ENCODE data around the gene TUT4.

The TUT4 gene

DNA sequence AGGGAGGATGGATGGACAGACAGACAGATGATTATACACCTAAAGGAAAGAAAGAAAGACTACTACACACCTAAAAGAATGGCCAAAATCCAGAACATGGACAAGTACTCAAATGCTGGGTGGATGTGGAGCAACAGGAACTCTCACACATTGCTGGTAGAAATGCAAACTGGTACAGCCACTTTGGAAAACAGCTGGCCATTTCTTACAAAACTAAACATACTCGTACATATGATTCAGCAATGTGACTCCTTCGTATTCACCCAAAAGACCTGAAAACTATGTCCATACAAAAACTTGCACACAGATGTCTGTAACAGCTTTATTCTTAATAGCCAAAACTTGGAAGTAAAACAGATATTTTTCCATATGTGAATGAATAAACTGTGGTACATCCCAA is 97.2 kb downstream of the TUT4 start:
- TF ChIP-seq, protein P1, sequence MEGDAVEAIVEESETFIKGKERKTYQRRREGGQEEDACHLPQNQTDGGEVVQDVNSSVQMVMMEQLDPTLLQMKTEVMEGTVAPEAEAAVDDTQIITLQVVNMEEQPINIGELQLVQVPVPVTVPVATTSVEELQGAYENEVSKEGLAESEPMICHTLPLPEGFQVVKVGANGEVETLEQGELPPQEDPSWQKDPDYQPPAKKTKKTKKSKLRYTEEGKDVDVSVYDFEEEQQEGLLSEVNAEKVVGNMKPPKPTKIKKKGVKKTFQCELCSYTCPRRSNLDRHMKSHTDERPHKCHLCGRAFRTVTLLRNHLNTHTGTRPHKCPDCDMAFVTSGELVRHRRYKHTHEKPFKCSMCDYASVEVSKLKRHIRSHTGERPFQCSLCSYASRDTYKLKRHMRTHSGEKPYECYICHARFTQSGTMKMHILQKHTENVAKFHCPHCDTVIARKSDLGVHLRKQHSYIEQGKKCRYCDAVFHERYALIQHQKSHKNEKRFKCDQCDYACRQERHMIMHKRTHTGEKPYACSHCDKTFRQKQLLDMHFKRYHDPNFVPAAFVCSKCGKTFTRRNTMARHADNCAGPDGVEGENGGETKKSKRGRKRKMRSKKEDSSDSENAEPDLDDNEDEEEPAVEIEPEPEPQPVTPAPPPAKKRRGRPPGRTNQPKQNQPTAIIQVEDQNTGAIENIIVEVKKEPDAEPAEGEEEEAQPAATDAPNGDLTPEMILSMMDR (conservative IDR thresholded peaks at IDR 0.05; ENCODE audit: low read depth) = no peak
- ChIA-PET POLR2A (ENCODE audit: low non-redundant PET) (no interaction called here), CTCF (no interaction called here)
- no peak for DNase-seq (ENCODE audit: low spot score)
- H3K27ac ChIP-seq = no peak overlapping the region

DNA sequence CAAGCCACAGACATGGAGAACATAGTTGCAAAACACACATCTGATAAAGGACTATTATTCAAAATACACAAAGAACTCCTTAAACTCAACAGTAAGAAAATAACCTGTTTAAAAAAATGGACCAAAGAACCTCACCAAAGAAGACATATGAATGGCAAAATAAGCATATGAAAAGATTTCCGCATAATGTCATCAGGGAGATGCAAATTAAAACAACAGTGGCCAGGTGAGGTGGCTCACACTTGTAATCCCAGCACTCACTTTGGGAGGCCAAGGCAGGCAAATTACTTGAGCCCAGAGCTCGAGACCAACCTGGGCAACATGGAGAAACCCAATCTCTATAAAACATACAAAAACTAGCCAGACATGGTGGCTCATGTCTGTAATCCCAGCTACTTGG is 98.1 kb downstream of the TUT4 start:
- CTCF ChIA-PET = interaction anchor here (0.6 kb wide), 1 partner anchor 104 kb away, joined by 3 read pairs; no protein-coding TSS in a partner anchor

DNA sequence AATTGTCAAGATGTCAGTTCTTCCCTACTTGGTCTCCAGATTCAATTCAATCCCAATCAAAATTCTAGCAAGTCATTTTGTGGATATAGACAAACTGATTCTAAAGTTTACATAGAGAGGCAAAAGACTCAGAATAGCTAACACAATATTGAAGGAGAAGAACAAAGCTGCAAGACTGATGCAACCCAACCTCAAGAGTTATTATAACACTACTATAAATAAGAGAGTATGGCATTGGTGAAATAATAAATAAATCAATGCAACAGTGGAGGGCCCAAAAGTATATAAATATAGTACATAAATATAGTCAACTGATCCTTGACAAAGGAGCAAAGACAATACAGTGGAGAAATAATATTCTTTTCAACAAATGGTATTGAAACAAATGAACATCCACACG is 98.8 kb downstream of the TUT4 start:
- ChIA-PET CTCF (interaction anchor here (0.8 kb wide), 1 partner anchor 241 kb away, joined by 8 read pairs; no protein-coding TSS in a partner anchor), POLR2A (ENCODE audit: low non-redundant PET) (no interaction called here)
- TF ChIP-seq, protein P1 (conservative IDR thresholded peaks at IDR 0.05; ENCODE audit: low read depth) = no peak

More for the DNA sequence above, 98.1 kb downstream of the TUT4 start:
- POLR2A ChIA-PET (ENCODE audit: low non-redundant PET) = no interaction called here
- no peak overlapping the region for H3K27ac ChIP-seq
- no peak for DNase-seq (ENCODE audit: low spot score)
- TF ChIP-seq, protein P1 (conservative IDR thresholded peaks at IDR 0.05; ENCODE audit: low read depth) = no peak

DNA sequence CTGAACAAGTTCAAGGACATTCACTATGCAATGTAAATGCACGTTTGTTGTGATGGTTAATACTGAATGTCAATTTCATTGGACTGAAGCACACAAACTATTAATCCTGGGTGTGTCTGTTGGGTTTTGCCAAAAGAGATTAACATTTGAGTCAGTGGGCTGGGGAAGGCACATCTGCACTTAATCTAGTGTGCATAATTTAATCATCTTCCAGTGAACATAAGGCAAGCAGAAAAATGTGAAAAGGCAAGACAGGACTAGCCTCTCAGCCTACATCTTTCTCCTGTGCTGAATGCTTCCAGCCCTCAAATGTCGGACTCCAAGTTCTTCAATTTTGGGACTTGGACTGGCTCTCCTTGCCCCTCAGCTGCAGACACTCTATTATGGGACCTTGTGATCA is 108.4 kb downstream of the TUT4 start:
- no peak overlapping the region for H3K27ac ChIP-seq
- DNase-seq (ENCODE audit: low spot score) = no peak
- POLR2A ChIA-PET (ENCODE audit: low non-redundant PET) = no interaction called here
- CTCF ChIA-PET = no interaction called here
- TF ChIP-seq, protein P1 (conservative IDR thresholded peaks at IDR 0.05; ENCODE audit: low read depth) = no peak

More for the DNA sequence above, 98.8 kb downstream of the TUT4 start:
- H3K27ac ChIP-seq = no peak overlapping the region
- no peak for DNase-seq (ENCODE audit: low spot score)

DNA sequence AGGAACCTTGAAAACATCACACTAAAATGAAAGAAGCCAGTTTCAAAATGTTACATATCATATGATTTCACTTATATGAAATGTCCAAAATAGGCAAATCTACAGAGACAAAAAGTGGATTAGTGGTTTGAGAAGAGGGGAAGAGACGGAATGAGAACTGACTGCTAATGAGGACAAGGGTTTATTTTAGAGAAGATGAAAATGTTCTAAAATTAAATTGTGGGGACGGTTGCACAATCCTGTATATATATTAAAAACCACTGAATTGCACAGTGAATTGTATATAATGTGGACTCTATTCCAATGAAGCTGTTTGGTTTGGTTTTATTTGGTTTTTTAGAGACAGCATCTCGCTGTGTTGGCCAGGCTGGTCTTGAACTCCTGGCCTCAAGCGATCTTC is 112.9 kb downstream of the TUT4 start:
- TF ChIP-seq, protein P1 (conservative IDR thresholded peaks at IDR 0.05; ENCODE audit: low read depth) = no peak
- CTCF ChIA-PET = no interaction called here
- DNase-seq (ENCODE audit: low spot score) = no peak
- POLR2A ChIA-PET (ENCODE audit: low non-redundant PET) = interaction anchor here (0.6 kb wide), 1 partner anchor 35 kb away, joined by 3 read pairs; no protein-coding TSS in a partner anchor
- no peak overlapping the region for H3K27ac ChIP-seq

DNA sequence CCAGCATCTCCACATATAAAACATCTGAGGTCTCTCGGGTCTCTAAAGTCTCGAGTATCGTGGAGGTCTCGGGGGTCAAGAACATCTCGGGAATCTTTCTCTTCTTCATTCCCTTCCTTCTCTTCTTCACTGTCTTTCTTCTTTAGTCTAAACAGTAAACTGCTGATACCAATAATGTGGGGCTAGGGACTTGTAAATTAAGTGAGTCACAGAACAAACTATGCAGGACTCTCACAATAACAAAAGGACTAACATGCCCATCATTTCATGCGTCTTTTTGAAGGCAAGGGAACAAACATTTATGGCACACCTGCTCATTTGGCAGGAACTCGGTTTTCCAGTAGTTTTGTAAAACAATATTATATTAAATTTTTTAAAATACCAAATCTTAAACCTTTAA is 116.1 kb downstream of the TUT4 start:
- TF ChIP-seq, protein P1 (conservative IDR thresholded peaks at IDR 0.05; ENCODE audit: low read depth) = no peak
- ChIA-PET POLR2A (ENCODE audit: low non-redundant PET) (no interaction called here), CTCF (no interaction called here)
- H3K27ac ChIP-seq = no peak overlapping the region
- DNase-seq (ENCODE audit: low spot score) = no peak

DNA sequence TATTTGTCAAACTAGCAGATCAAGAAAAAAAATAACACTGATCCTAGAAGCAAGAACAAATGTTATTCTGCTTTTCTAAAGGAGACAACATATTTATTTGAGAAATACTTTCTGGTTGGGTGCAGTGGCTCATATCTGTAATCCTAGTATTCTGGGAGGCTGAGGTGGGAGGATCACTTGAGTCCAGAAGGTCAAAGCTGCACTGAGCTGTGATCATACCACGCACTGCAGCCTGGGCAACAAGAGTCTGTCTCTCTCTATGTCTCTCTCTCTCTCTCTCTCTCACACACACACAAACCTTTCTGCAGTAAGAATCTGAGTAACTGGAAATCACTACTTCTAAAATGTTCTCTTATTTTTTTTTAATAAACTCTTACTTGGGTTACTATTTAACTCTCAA is 117.2 kb downstream of the TUT4 start:
- DNase-seq (ENCODE audit: low spot score) = no peak
- no peak overlapping the region for H3K27ac ChIP-seq
- ChIA-PET CTCF (no interaction called here), POLR2A (ENCODE audit: low non-redundant PET) (no interaction called here)
- TF ChIP-seq, protein P1 (conservative IDR thresholded peaks at IDR 0.05; ENCODE audit: low read depth) = no peak
